GM18498 (cell line): Measurements from ENCODE around the gene RALA.
"Not testable (repeated sequence)": the region's sequence is repeated elsewhere in the genome, so short reads cannot be mapped to it uniquely, and the experiment has no call there.

Source experiments
- ATAC-seq: cut with Tn5 transposase; IDR thresholded peaks from one replicate; pipeline ENCODE4 v1.9.1; 2021; ENCODE audit warnings: mild to moderate bottlenecking, moderate library complexity; ENCODE audit not compliant: unreplicated experiment

The RALA gene

GRCh38 chr7:39645482-39646407, 22.4 kb downstream of the RALA start:
- no peak for ATAC-seq

- ATAC-seq, result peak; percentile 60
Observed at GRCh38 chr7:39647816-39648215, 24.4 kb downstream of the RALA start.

DNA sequence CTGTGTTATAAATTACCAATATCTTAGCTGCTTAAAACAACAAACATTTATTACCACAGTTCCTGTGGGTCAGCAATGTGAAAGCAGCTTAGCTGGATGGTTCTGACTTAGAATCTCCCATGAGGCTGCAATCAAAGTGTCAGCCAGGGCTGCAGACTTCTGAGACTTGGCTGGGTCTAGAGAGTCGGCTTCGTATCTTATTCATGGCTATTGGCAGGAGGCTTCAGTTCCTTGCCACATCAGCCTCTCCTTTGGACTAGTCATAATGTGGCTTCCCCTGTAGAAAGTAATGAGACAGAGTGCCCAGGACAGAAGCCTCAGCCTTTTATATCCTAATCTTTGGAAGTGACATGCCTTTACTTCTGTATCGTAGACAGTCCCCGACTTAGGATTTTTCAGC, 27.3 kb downstream of the RALA start:
- no peak for ATAC-seq

DNA sequence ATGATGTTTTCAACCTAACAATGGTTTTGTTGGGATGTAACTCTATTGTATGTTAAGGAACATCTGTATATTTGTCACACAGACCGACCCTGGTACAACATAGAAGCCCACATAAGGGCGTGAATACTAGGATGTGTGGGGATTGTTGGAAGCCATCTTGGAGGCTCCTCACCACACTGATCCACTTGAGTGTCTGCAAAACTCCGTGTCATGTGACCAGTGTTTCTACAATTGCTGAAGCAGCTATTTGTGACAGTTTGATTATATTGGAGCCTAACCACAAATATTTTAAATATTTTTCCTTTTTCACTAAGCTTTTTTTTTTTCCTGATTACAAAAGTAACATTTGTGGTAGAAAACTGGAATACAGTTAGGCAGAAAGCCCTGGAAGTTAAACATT, 27.9 kb downstream of the RALA start:
- ATAC-seq, result no peak

DNA sequence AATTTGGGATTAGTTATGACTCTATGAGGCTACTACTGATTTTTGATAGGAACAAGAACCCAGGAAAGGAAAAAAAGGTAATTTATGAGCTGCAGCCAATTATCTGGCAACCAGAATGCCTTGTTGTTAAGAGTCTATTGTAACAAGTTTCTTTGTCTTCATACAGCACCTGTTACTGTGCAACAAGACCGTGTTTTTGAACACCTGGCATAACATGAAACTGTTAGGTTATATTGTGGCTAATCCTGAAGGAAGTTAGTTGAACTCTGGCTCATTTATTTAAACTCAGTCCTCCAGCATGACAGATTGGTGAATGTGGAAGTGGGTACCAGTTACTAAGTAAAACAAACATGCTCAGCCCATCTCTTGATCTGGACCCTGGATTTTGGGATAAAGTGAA, 33.0 kb downstream of the RALA start:
- ATAC-seq, result no peak

GRCh38 chr7:39659356-39660013, 36.1 kb downstream of the RALA start:
- ATAC-seq, result no peak

GRCh38 chr7:39661960-39662359, 38.6 kb downstream of the RALA start:
- ATAC-seq, result no peak

- ATAC-seq, result no peak
Observed at GRCh38 chr7:39663263-39663662, 39.9 kb downstream of the RALA start.

GRCh38 chr7:39664057-39664456, 40.7 kb downstream of the RALA start:
- ATAC-seq, result no peak

- ATAC-seq, result no peak
Observed at GRCh38 chr7:39664585-39664984, 41.2 kb downstream of the RALA start.

DNA sequence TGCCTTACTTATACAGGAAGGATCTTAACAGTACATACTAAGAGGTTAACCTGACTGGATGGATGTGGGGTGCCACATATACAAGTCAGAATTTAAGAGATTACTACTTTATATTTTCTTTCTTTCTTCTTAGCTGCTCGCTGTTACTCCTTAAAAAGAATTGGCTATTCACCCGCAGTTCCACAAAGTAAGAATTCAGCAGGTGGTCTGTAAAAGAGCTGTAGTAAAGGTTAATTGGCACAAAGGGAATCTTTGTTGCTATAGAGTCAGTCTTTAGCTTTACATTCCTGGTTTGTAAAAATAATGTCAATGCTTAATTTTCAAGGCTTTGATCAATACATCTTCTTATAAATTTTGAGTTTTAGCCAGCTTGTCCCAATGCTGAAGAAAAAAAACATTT, 43.2 kb downstream of the RALA start:
- ATAC-seq, result no peak

- no peak for ATAC-seq
Observed at GRCh38 chr7:39667341-39667923, 44.1 kb downstream of the RALA start.

DNA sequence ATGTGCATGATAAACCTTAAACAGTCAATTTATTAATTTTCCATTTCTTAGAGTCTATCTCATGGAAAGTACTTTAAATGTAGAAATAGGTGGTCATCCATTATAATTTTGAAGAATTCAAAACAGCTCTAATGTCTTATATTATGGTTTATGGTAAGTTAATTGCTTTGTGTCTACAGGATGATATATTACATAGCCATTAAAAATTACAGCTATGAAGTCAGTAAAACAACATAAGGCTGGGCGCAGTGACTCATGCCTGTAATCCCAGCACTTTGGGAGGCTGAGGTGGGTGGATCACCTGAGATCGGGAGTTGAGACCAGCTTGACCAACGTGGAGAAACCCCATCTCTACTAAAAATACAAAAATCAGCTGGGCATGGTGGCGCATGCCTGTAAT, 44.9 kb downstream of the RALA start:
- not testable (repeated sequence) for ATAC-seq

GRCh38 chr7:39670052-39670451, 46.7 kb downstream of the RALA start:
- no peak for ATAC-seq

DNA sequence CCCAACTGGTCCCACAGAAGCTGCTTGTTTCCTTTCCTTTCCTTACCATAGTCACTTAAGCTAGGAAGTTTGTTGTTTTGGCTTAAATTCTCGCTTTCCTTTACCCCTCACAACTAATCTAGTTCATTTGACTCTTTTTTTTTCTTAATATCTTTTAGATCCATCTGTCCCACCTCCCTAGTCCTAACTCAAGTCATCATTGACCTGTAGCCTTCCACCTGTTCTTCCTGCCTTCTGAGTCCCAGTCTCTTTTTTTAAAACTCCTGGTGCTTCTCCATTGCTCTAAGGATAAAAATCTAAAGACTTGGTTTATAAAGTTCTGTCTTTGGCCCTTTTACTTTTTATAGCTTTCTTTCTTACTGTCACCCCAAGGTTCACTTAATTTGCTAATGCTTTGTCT, 47.6 kb downstream of the RALA start:
- no peak for ATAC-seq

DNA sequence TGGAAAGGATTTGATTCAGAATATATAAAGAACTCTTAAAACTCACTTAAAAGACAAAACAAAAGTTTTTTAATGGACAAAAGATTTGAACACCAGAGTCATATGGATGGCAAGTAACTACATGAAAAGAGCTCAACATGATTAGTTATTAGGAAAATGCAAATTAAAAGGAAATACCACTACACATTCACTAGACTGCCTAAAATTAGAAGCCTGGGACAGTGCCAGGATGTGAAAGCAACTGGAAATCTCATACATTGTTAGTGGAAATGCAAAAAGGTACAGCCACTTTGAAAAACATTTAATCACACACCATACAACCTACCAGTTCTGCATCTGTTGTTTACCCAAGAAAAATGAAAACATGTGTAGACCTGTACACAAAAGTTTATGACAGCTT, 48.8 kb downstream of the RALA start:
- no peak for ATAC-seq

DNA sequence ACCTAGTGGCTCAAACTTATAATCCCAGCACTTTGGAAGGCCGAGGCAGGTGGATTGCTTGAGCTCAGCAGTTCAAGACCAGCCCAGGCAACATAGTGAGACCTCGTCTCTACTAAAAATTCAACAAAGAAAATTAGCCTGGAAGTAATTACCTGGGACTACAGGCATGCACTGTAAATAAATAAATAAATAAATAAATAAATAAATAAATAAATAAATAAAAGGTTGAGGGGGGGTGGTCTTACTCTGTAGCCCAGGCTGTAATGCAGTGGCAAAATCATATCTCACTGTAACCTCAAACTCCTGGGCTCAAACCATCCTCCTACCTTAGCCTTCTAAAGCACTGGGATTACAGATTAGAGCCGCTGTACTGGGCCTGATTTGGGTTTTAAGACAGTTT, 50.5 kb downstream of the RALA start:
- ATAC-seq, result no peak

- no peak for ATAC-seq
Observed at GRCh38 chr7:39674406-39674805, 51.0 kb downstream of the RALA start.

DNA sequence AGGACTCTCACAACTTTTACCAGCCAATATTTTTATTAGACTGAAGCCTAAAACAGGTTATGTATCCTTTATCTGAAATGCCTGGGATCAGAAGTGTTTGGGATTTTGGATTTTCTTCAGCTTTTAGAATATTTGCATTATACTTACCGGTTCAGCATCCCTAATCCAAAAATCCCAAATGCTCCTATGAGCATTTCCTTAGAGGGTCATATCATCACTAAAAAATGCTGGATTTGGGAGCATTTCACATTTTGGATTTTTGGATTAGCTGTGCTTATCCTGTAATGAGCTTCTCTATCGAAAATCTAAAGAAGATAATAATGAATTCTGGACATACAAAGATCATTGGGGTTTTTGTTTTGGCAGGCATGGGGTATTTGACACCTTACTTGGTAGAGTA, 53.0 kb downstream of the RALA start:
- no peak for ATAC-seq

GRCh38 chr7:39678930-39679709, 55.7 kb downstream of the RALA start:
- ATAC-seq, result no peak

DNA sequence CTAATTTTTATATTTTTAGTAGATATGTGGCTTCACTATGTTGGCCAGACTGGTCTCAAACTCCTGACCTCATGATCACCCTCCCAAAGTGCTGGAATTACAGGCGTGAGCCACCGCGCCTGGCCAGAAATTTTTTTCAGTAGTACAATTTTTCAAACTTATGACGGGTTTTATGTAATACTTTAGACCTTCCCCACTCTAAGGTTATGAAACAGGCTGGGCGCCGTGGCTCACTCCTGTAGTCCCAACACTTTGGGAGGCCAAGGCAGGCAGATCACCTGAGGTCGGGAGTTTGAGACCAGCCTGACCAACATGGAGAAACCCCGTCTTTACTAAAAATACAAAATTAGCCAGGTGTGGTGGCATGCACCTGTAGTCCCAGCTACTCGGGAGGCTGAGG, 56.5 kb downstream of the RALA start:
- not testable (repeated sequence) for ATAC-seq
